ENCODE results near the gene WDFY2. TPM values are rescaled to one million over a fixed set of nuclear protein-coding genes. Genes with fewer than 3 reads are reported as not detected.

Gene WDFY2, protein sequence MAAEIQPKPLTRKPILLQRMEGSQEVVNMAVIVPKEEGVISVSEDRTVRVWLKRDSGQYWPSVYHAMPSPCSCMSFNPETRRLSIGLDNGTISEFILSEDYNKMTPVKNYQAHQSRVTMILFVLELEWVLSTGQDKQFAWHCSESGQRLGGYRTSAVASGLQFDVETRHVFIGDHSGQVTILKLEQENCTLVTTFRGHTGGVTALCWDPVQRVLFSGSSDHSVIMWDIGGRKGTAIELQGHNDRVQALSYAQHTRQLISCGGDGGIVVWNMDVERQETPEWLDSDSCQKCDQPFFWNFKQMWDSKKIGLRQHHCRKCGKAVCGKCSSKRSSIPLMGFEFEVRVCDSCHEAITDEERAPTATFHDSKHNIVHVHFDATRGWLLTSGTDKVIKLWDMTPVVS
- total RNA-seq (ENCODE audit: low replicate concordance), result 2.9 and 3.8 TPM in 2 replicates

DNA sequence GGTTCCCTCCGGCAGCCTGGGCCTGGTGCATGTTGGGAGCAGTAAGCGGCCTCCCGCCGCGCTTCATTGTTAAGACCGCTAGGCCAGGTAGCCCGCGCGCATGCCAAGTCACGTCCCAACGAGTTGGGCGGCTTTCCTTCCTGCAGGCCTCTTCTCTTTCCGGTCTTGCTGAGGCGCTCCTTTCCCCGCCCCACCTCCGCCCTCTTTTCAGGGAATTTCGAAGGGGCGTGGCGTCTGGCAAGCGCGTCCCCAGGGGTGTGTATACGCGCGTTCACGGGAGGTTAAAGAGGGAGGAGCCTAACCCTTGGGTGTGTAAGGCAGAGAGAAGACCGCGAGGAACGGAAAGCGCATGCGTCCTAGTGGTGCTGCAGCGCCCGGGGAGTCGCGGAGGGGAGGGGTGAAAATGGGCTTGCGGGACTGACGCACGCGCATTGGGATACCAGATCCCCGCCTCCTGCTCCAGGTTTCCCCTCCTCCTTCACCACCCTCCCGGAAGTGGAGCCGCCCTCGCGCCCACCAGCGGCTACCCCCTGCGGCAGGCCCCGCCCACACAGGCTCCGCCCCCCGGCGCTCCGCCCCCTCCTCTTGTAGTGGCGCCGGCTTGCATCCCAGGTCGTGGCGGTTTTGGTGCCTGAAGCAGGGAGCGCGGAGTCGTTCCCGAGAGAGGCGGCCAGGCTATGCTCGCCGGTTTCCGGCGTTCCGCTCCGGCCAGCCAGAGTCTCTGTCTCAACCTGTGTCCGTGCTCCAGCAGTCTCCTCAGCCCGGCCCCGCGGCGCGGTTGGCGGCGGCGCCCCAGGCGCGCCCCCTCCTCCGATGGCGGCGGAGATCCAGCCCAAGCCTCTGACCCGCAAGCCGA lies at the start of gene WDFY2:
Gene WDFY2 (plus strand): TSS at position 588 of the 856 bp plus-strand sequence. CDS start 226 bp downstream, at position 814.

DNA sequence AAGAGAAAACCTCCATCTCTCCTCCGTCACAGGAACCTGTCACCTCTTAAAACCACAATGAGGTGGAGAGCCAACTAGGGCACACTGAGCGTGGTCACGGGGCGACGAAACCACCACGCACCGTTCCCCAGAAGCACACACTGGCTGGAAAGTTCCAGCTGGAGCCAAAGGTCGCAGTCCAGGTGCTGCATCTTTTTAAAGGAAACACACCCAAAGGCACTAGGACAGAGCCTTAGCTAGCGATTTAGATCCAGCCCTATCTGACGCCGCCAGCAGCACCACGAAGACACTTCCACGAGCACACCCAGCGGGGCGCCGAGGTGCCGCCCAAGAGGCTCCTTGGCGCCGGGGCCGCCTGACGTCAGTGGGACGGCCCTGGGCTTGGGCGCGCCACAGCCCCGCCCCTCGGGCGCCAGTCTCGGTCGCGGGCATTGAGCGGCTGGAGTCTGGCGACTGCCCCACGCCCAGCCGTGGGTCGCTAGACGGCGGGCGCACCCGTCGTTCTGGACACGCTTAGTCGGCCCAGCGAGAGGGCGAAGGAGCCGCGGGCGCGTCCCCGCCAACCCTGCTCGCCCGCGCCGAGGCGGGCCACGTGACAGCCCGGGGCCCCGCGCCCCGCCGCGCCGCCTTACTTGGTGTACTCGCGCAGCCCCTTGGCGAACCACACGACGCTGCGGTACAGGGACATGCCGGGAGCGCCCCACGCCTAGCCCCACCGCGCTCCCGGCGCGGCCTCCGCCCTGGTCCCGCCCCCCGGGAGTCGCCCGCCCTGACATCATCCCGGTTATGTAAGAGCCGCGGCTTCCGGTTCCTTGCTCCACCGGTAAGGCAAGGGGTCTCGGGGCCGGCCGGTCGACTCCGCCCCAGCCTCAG lies 219.4 kb downstream of the WDFY2 start, which contains the start of gene DHRS12:
Gene DHRS12 (minus strand): TSS at position 742 of the 873 bp plus-strand sequence. CDS start 4,504 bp downstream, outside the sequence.

Other genes with a start within 250 kb of the WDFY2 start
- gene SERPINE3, start 244.8 kb upstream of the WDFY2 start, total RNA-seq (ENCODE audit: low replicate concordance), result not detected in 2 replicates
- 31.9 and 34.0 TPM in 2 replicates for gene INTS6, start 131.4 kb upstream of the WDFY2 start, total RNA-seq (ENCODE audit: low replicate concordance)
- gene DHRS12, start 219.7 kb downstream of the WDFY2 start, total RNA-seq (ENCODE audit: low replicate concordance), result 2.3 and 5.2 TPM in 2 replicates